K562 (cell line): ENCODE measurements around the gene ATP6V0E2. TPM values are rescaled to one million over a fixed set of nuclear protein-coding genes. Genes with fewer than 3 reads are reported as not detected.

Experiments used
- BMI1 ChIP-seq: fragments of 150-350 bp; IDR thresholded peaks from 2 replicates; pipeline ENCODE4 v1.6.1; 2014; ENCODE audit warnings: low read length
- CREB1 ChIP-seq, 2 experiments: sonication (generic) in 1 of 2; formaldehyde crosslinking in 1 of 2; IDR thresholded peaks; 2 replicates each; pipeline versions ENCODE4 v1.6.1 to v1.8.0; 2012 to 2022; ENCODE audit warnings: inconsistent platforms in 1 of 2, mild to moderate bottlenecking in 1 of 2, missing genetic modification reagents in 1 of 2, moderate library complexity in 1 of 2
- DDX20 ChIP-seq: fragments of 450-650 bp; IDR thresholded peaks from 2 replicates; pipeline ENCODE4 v1.6.1; 2016; ENCODE audit warnings: missing genetic modification characterization, low read depth, mild to moderate bottlenecking, missing compliant biosample characterization, moderate library complexity
- E2F4 ChIP-seq: sonication (generic); formaldehyde crosslinking; IDR thresholded peaks from 2 replicates; pipeline ENCODE4 v1.8.0; 2022; ENCODE audit warnings: mild to moderate bottlenecking, low read depth, missing genetic modification reagents
- ELK3 ChIP-seq: fragments of 450-650 bp; formaldehyde crosslinking; IDR thresholded peaks from 2 replicates; pipeline ENCODE4 v1.4.0; 2020; ENCODE audit warnings: mild to moderate bottlenecking
- FUS ChIP-seq: fragments of 200-400 bp; formaldehyde crosslinking; optimal IDR thresholded peaks from 2 replicates; pipeline ENCODE3; 2017; ENCODE audit warnings: low read depth, low read length
- GMEB1 ChIP-seq: fragments of 250-450 bp; sonication (Bioruptor Pico); IDR thresholded peaks from 2 replicates; pipeline ENCODE4 v1.4.0; 2020; ENCODE audit warnings: mild to moderate bottlenecking
- HDAC1 ChIP-seq, 2 experiments: fragments of 450-650 bp; IDR thresholded peaks; 2 replicates each; pipeline ENCODE4 v1.6.1; 2016 to 2017; ENCODE audit warnings: inconsistent platforms in 1 of 2, mild to moderate bottlenecking in 1 of 2, moderate library complexity in 1 of 2
- KLF13 ChIP-seq: fragments of 450-650 bp; IDR thresholded peaks from 2 replicates; pipeline ENCODE4 v1.6.1; 2016; ENCODE audit warnings: missing genetic modification characterization, low read depth, mild to moderate bottlenecking, missing compliant biosample characterization, moderate library complexity, borderline replicate concordance
- NCOA6 ChIP-seq: fragments of 450-650 bp; IDR thresholded peaks from 2 replicates; pipeline ENCODE4 v1.6.1; 2017; ENCODE audit warnings: mild to moderate bottlenecking
- NFATC3 ChIP-seq: fragments of 450-650 bp; IDR thresholded peaks from 2 replicates; pipeline ENCODE4 v1.6.1; 2017; ENCODE audit warnings: mild to moderate bottlenecking
- NR4A1 ChIP-seq, 2 experiments: fragments of 250-450 bp in 1 of 2; fragments of 450-650 bp in 1 of 2; sonication (Bioruptor Pico) in 1 of 2; IDR thresholded peaks; 2 replicates each; pipeline versions ENCODE4 v1.4.0 to v1.6.1; 2016 to 2020; ENCODE audit warnings: mild to moderate bottlenecking in 2 of 2, missing compliant biosample characterization in 1 of 2, missing genetic modification characterization in 1 of 2, moderate library complexity in 1 of 2
- RBBP5 ChIP-seq: fragments of 200-600 bp; sonication (generic); IDR thresholded peaks from 2 replicates; pipeline ENCODE4 v1.6.1; 2012; ENCODE audit warnings: borderline replicate concordance, mild to moderate bottlenecking, low read length, control low read depth, inconsistent platforms; ENCODE audit not compliant: insufficient read depth, poor library complexity, severe bottlenecking
- RBFOX2 ChIP-seq: fragments of 200-400 bp; formaldehyde crosslinking; IDR thresholded peaks from 2 replicates; pipeline ENCODE4 v1.6.1; 2017; ENCODE audit warnings: low read depth, mild to moderate bottlenecking, low read length, moderate library complexity
- SMAD1 ChIP-seq: fragments of 150-350 bp; IDR thresholded peaks from 2 replicates; pipeline ENCODE4 v1.6.1; 2014; ENCODE audit warnings: low read length, low read depth; ENCODE audit not compliant: partially characterized antibody
- ZFP36 ChIP-seq: fragments of 150-350 bp; IDR thresholded peaks from 2 replicates; pipeline ENCODE4 v1.6.1; 2018; ENCODE audit warnings: low read length, low read depth; ENCODE audit not compliant: partially characterized antibody
- ZNF57 ChIP-seq: fragments of 450-650 bp; formaldehyde crosslinking; IDR thresholded peaks from 2 replicates; pipeline ENCODE4 v1.4.0; 2020; ENCODE audit warnings: mild to moderate bottlenecking, moderate library complexity
- polyA plus RNA-seq, 8 experiments: library from polyadenylated mRNA; depleted of rRNA in 4 of 8; stranded (reverse) in 5 of 8; unstranded in 3 of 8; fragments of >200 nt; fragmentation: Nextera tagmentation in 2 of 8; fragmentation: Illumina TruSeq in 1 of 8; extraction: Ambion mirVana in 2 of 8; extraction: Trizol in 1 of 8; gene quantifications; 2 replicates each; pipeline versions ENCODE4 v1.2.1 to v1.2.3, GENCODE V29; 2011 to 2014; ENCODE audit warnings: inconsistent platforms in 1 of 8, missing spikeins in 1 of 8
- total RNA-seq, 7 experiments: library from RNA; depleted of rRNA in 6 of 7; stranded (reverse); fragments of >200 nt in 6 of 7; fragmentation: Illumina TruSeq in 2 of 7; extraction: Trizol in 2 of 7; gene quantifications; 2 replicates each; pipeline versions ENCODE4 v1.2.1 to v1.2.3, GENCODE V29; 2011 to 2021; ENCODE audit warnings: low replicate concordance in 1 of 7
- TF ChIP-seq, protein P1 (sequence below), 3 experiments: fragments of 200-800 bp in 1 of 3; fragments of 250-450 bp in 1 of 3; fragments of 450-650 bp in 1 of 3; sonication (Bioruptor Pico) in 1 of 3; sonication (Bioruptor generic) in 1 of 3; formaldehyde crosslinking in 1 of 3; IDR thresholded peaks; 2 replicates each; pipeline versions ENCODE4 v1.6.1 to v1.8.0; 2016 to 2022; ENCODE audit warnings: mild to moderate bottlenecking in 2 of 3, missing genetic modification characterization in 2 of 3, missing compliant biosample characterization in 1 of 3, moderate library complexity in 1 of 3

The ATP6V0E2 gene
- total and polyA plus RNA-seq, 9 of the 15 experiments (the other 6 are each of a cell fraction or from before 2014, with no cell fraction given) = 0.55 to 18.5 (median 10.9) TPM

- TF ChIP-seq GMEB1 (peak; percentile 78), NFATC3 (no peak), DDX20 (tag) (no peak), NR4A1 (CRISPR knock-in tag; IDR thresholded peaks at IDR 0.05) (0 out of 2 replicates have a peak, but pooled peaks have one; percentile 4), NR4A1 (tag; IDR thresholded peaks at IDR 0.05) (0 out of 2 replicates have a peak, but pooled peaks have one; percentile 61), RBBP5 (peak; percentile 92), ZNF57 (CRISPR knock-in tag) (peak; percentile 52; the same call in 1 of the 2 replicates), NCOA6 (peak; percentile 98), ZFP36 (no peak), E2F4 (CRISPR knock-in tag) (0 out of 2 replicates have a peak, but pooled peaks have one; percentile 19), RBFOX2 (peak; percentile 88), BMI1 (0 out of 2 replicates have a peak, but pooled peaks have one; percentile 79), KLF13 (tag) (peak; percentile 36; the same call in 1 of the 2 replicates), SMAD1 (peak; percentile 45), ELK3 (CRISPR knock-in tag) (no peak), CREB1 (IDR thresholded peaks at IDR 0.05) (peak; percentile 88), CREB1 (CRISPR knock-in tag; IDR thresholded peaks at IDR 0.05) (peak; percentile 83; the same call in 1 of the 2 replicates), HDAC1 (IDR thresholded peaks at IDR 0.05) (peak in 1 of 2 experiments; percentile 62; a peak in 2 of 4 replicates), FUS (peak; percentile 97)
- TF ChIP-seq, protein P1, sequence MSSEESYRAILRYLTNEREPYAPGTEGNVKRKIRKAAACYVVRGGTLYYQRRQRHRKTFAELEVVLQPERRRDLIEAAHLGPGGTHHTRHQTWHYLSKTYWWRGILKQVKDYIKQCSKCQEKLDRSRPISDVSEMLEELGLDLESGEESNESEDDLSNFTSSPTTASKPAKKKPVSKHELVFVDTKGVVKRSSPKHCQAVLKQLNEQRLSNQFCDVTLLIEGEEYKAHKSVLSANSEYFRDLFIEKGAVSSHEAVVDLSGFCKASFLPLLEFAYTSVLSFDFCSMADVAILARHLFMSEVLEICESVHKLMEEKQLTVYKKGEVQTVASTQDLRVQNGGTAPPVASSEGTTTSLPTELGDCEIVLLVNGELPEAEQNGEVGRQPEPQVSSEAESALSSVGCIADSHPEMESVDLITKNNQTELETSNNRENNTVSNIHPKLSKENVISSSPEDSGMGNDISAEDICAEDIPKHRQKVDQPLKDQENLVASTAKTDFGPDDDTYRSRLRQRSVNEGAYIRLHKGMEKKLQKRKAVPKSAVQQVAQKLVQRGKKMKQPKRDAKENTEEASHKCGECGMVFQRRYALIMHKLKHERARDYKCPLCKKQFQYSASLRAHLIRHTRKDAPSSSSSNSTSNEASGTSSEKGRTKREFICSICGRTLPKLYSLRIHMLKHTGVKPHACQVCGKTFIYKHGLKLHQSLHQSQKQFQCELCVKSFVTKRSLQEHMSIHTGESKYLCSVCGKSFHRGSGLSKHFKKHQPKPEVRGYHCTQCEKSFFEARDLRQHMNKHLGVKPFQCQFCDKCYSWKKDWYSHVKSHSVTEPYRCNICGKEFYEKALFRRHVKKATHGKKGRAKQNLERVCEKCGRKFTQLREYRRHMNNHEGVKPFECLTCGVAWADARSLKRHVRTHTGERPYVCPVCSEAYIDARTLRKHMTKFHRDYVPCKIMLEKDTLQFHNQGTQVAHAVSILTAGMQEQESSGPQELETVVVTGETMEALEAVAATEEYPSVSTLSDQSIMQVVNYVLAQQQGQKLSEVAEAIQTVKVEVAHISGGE (CRISPR knock-in tag; IDR thresholded peaks at IDR 0.05) = peak in 2 of 3 experiments; percentile 48 to 80; a peak in 3 of 6 replicates
These were observed 35.4 kb upstream of the ATP6V0E2 start, which contains the start of gene ZNF862 (continued) for GRCh38 chr7:149838224-149838991.
